Muscle of leg (tissue), 11 donors: ENCODE measurements around the gene IGF2. TPM values are rescaled to one million over a fixed set of nuclear protein-coding genes. Genes with fewer than 3 reads are reported as not detected.

Experiments used
- DNase-seq: peaks from one replicate; pipeline ENCODE4 v3.0.0; 2013
- H3K27ac ChIP-seq: one replicate; pipeline ENCODE4 v1.5.1; 2013; ENCODE audit warnings: mild to moderate bottlenecking, low read length, control low read depth
- H3K27me3 ChIP-seq: one replicate; pipeline ENCODE4 v1.6.1; 2013; ENCODE audit warnings: low read length; ENCODE audit not compliant: control insufficient read depth, insufficient read depth
- H3K36me3 ChIP-seq: one replicate; pipeline ENCODE4 v1.6.1; 2013; ENCODE audit warnings: low read length; ENCODE audit not compliant: control insufficient read depth, insufficient read depth
- H3K4me1 ChIP-seq: one replicate; pipeline ENCODE4 v1.6.1; 2013; ENCODE audit warnings: low read length; ENCODE audit not compliant: control insufficient read depth, insufficient read depth
- H3K4me3 ChIP-seq: one replicate; pipeline ENCODE4 v1.5.1; 2013; ENCODE audit warnings: low read length, control low read depth
- H3K9me3 ChIP-seq: replicated peaks from 2 replicates; pipeline ENCODE4 v1.6.1; 2013; ENCODE audit warnings: low read depth, low read length; ENCODE audit not compliant: control insufficient read depth
- WGBS: methylation state at CpG from one replicate; pipeline ENCODE4 v1.1.5; 2013; ENCODE audit warnings: missing lambda C conversion rate; ENCODE audit not compliant: insufficient coverage; 5-methylcytosine and 5-hydroxymethylcytosine counted together
- polyA plus RNA-seq, 8 donors: library from polyadenylated mRNA; unstranded; fragments of 120-200 nt; gene quantifications; one replicate each; pipeline versions ENCODE4 v1.2.1 to v1.2.3, GENCODE V29; 2013; ENCODE audit warnings: inconsistent platforms in 1 of 8, low replicate concordance in 1 of 8; ENCODE audit not compliant: insufficient read length in 8 of 8, insufficient read depth in 1 of 8
- total RNA-seq: library from RNA; stranded (reverse); fragments of 120-200 nt; gene quantifications from one replicate; pipeline ENCODE4 v1.2.4, GENCODE V29; 2013

The IGF2 gene
- total and polyA plus RNA-seq, 9 donors: 1,262 to 5,136 (median 4,438) TPM

DNA sequence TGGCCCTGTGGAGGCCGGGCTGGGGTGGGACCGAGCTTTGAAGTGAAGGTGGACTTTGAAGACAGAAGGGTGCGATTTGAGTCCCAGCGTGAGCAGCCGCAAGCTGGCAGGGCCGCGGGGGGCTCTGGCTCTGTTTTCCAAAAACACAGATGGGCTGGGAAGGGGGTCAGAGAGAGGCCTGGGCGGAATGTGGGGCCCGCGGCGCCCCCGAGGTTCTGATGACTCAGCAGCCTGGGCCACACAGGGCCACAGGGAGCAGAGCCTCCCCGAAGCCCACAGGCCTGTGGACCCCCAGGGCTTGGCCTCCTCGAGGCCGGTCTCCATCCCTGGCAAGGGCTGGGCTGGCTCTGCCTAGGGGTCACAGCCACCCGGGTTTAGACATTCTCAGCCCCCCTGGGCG, 15.7 kb upstream of the IGF2 start:
- WGBS: 86% methylated on average over 15 of the region's 17 CpGs
- H3K27me3 ChIP-seq: no peaks in the 10 kb centered on the region
- no peak for DNase-seq

DNA sequence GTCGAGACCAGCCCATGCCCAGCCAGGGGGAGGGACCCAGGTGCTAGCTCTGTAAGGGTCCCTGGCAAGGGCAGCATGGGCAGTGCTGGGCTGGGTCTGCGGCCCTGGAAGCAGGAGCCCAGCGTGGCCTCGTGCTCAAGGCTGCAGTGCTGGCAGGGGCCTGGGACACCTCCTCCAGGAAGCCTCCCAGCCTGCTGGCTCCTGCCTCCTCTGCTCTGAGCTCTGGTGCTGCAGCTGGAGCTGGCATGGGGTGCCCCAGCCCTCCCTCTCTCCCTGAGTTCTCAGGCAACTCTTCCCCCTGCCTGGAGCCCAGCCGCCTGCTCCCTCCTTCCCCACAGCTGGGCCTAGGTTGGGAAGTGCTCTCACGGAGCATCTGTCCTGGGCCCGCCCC, 15.0 kb upstream of the IGF2 start:
- Histone ChIP-seq H3K27me3 (peaks cover under 1% of the 10 kb centered on the region), H3K36me3 (no peaks in the 10 kb centered on the region), H3K27ac (no peak overlapping the region), H3K9me3 (no peaks in the 10 kb centered on the region), H3K4me1 (peaks cover 59% of the 10 kb centered on the region), H3K4me3 (no peak overlapping the region)
- DNase-seq: no peak
- WGBS: 87% methylated on average over 5 of the region's 7 CpGs

More for the DNA sequence above, 15.7 kb upstream of the IGF2 start:
- Histone ChIP-seq H3K4me1 (peaks cover 56% of the 10 kb centered on the region), H3K27ac (no peak overlapping the region), H3K36me3 (no peaks in the 10 kb centered on the region), H3K4me3 (no peak overlapping the region), H3K9me3 (no peaks in the 10 kb centered on the region)

DNA sequence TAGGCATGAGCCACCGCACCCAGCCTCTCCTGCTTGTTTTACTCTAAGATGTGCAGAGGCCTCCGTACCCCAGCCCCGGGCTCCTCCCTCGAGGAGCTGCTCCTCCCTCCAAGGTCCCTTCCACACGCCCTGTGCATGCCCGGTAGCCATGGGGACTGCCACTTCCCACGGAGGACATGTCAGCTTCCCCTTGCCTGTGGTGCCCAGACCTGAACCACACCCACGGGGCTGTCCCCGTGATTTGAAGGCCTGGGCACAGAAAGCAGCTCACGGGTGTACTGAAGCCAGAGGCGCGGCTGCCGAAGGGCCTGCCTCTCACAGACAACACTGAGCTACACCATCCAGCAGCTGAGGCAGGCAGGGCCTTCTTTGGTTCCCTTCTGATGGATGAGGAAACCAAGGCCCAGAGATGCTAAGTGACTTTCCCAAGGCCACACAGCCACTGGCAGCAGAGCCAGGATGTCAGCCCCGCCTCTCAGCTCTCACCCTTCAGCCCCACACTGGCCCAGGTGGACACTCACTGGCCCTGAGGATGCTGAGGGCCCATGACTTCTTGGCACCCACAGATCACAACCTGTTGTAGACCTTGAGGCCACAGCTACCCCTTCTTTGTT, 14.5 kb upstream of the IGF2 start:
- 64% methylated on average over 14 of the region's 14 CpGs for WGBS
- no peak overlapping the region for H3K27ac ChIP-seq
- H3K27me3 ChIP-seq: peaks cover 5% of the 10 kb centered on the region
- no peaks in the 10 kb centered on the region for H3K9me3 ChIP-seq
- H3K4me1 ChIP-seq: peaks cover 60% of the 10 kb centered on the region
- no peak overlapping the region for H3K4me3 ChIP-seq
- no peaks in the 10 kb centered on the region for H3K36me3 ChIP-seq
- DNase-seq: no peak

DNA sequence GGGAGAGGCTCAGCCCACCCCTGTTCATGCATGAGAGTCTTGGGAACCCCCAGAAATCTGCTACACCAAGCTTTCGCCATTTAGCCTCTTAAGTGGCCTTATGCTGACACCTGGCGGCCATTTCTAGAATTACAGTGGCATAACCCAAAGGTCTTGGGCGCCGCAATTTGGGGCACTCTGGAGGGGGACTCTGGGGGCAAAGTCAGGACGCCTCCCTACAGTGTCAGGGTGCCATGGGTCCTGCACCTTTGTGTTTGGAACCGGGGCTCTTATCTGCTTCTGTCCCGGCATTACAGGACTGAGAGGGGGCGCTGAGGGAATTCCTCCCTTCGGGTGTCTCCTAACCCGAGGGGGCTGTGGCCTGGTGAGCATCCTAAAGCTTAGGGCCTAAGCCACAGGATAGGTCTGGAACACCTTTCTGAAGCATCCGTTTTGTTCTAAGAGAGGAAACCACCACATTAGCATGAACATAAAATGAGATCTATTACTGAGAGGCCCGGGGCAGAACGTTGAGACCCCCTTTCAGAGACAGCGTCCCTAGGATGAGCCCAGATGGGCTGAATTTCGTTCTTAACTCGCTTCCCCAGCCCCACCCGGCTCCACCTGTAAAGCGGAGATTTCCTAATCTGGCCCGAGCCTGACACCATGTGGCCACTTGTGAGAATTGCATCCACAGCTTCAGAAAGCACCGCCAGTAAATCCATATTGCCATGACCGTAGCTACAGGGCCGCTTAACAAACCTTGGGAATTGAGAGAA, 12.5 kb upstream of the IGF2 start:
- Histone ChIP-seq H3K4me3 (no peak overlapping the region), H3K27ac (peak overlapping the region; percentile 64), H3K9me3 (no peaks in the 10 kb centered on the region), H3K4me1 (peaks cover 65% of the 10 kb centered on the region), H3K36me3 (peaks cover 9% of the 10 kb centered on the region), H3K27me3 (peaks cover 15% of the 10 kb centered on the region)
- 0% methylated on average over 17 of the region's 22 CpGs for WGBS
- peak; percentile 88 for DNase-seq

DNA sequence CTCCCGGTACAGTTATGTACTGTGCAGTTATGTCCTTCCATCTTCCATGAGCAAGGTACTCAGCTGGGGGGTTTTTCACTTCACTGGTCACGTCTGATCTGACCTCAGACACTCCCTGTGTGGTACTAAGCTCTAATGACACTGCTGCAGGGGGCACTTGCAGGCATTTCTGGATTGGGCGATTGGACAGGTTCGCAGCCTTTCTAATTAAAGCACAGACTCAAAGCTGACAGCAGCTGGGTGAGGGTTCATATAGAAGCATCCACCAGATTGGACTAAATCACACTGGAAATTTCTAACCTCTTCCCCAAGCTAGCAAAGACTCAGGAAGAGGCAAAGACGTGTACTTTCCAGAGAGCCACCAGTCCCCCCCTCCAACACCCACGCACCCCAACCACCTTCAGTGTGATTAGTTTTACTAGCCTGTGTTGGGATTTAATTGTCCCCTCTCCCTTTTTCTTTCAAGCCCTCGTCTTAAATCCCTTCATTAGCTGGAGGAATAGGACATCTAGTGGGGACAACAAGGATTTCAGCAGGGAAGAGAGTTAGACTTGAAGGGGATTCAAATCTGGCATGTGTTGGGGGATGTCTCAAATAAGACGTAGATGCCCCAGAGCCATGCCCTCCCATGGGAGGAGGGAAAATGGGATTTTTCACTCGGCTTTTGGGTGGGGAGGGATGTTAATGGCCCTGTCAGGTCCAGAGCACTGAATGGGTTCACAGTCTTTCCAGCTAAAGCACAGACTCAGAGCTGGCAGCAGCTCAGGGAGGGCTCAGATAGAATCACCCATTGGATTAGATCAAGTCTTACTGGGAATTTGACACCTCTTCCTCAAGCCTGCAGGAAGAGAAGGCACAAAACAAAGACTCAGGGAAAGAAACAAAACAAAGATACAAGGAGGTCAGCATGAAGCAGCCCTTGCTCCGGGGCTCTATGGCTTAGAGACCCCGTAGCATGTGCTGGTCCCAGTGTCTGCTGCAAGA, 11.0 kb upstream of the IGF2 start:
- Histone ChIP-seq H3K27me3 (peaks cover 30% of the 10 kb centered on the region), H3K4me3 (no peak overlapping the region), H3K27ac (peak overlapping the region; percentile 89), H3K36me3 (peaks cover 10% of the 10 kb centered on the region), H3K9me3 (no peaks in the 10 kb centered on the region), H3K4me1 (peaks cover 70% of the 10 kb centered on the region)
- DNase-seq: peak; percentile 90
- WGBS: 28% methylated on average over 5 of the region's 11 CpGs

DNA sequence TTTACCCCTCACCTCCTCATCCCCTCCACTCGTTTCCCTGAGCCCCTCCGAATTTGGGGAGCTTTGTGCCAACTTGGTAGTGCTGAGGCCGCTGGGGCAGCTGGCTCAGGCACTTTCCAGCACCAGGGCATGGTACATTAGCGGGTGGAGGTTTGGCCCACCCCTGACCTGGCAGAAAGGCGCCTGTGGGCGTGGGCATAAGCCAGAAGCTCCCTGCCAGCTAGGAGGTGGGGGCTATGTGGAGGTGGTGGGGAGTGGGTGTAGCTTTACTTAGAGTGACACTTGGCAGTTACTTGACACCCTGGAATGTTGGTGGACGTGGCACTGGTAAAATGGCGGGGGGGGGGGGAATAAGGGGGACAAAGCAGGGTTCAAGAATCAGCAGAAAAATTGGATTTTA, 10.3 kb upstream of the IGF2 start:
- Histone ChIP-seq H3K27me3 (peaks cover 36% of the 10 kb centered on the region), H3K4me3 (peak overlapping the region; percentile 38), H3K36me3 (peaks cover 10% of the 10 kb centered on the region), H3K4me1 (peaks cover 73% of the 10 kb centered on the region), H3K27ac (peak overlapping the region; percentile 89), H3K9me3 (no peaks in the 10 kb centered on the region)
- peak; percentile 73 for DNase-seq
- WGBS: 62% methylated on average over 7 of the region's 8 CpGs

DNA sequence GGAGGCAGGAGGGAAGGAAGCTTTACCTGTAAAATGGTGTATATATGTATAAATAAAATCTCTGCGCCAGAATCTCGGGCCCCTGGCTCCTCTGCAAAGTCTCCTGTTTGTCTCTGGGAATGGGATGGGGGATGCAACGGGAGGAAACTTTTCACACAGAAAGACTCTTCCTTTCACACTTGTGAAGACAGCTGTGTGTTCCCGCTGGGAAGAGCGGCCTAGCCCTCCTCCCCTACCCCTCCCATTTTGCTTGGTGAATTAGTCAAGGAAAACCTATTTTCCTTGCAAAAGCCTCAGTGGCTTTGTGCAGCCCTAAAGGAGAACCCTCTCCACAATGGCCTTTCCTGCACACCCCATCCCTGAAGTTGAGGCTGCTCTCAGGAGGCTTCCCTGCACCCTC, 9.4 kb upstream of the IGF2 start:
- peak overlapping the region; percentile 89 for H3K27ac ChIP-seq

DNA sequence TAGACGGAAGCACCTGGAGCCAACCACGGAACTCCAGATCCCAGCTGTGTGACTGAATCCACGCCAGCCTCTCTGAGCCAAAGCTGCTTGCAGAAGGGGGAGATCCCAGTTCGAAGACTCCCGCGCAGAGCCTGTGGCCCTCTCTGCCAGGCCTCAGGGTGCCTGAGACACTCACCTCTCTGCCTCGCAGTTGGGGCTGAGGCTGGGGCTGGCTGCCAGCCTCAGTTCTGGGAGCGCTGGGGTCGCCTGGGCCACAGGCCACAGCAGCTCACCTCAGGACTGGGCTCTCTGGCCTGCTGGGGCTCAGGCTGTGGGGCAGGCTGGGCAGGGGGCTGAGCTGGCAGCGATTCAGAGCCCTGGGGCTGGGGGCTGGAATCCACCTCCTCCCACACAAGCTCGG, 8.2 kb upstream of the IGF2 start:
- H3K27ac ChIP-seq: peak overlapping the region; percentile 89
- peak overlapping the region; percentile 38 for H3K4me3 ChIP-seq
- 31% methylated on average over 8 of the region's 11 CpGs for WGBS
- H3K27me3 ChIP-seq: peaks cover 57% of the 10 kb centered on the region
- DNase-seq: no peak
- H3K36me3 ChIP-seq: peaks cover 10% of the 10 kb centered on the region
- H3K9me3 ChIP-seq: no peaks in the 10 kb centered on the region
- peaks cover 80% of the 10 kb centered on the region for H3K4me1 ChIP-seq

More for the DNA sequence above, 9.4 kb upstream of the IGF2 start:
- peaks cover 45% of the 10 kb centered on the region for H3K27me3 ChIP-seq
- H3K36me3 ChIP-seq: peaks cover 10% of the 10 kb centered on the region
- DNase-seq: peak; percentile 87
- H3K9me3 ChIP-seq: no peaks in the 10 kb centered on the region
- peak overlapping the region; percentile 38 for H3K4me3 ChIP-seq
- 42% methylated on average over 2 of the region's 5 CpGs for WGBS
- peaks cover 78% of the 10 kb centered on the region for H3K4me1 ChIP-seq

DNA sequence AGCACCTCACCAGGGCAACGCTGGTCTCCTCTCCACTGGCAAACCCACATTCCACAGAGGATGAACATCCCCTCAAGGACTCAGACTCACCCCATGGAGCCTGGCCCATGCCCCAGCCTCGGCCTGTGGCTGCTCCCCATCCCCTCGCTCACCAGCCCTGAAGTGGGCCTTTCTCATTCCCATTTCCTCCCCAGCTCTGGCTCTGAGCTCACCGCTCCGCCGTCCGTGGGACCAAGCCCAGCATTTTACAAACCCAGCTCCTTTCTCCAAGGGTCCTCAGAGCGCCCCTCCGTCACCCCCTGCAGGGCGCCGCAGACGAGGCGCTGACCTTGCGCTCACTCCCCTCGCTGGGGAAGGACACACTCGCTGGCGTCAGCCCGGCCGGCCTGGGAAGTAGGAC, 6.9 kb upstream of the IGF2 start:
- H3K4me3 ChIP-seq: peak overlapping the region; percentile 38
- no peaks in the 10 kb centered on the region for H3K9me3 ChIP-seq
- H3K27me3 ChIP-seq: peaks cover 69% of the 10 kb centered on the region
- WGBS: 31% methylated on average over 11 of the region's 19 CpGs
- peaks cover 10% of the 10 kb centered on the region for H3K36me3 ChIP-seq
- peak overlapping the region; percentile 89 for H3K27ac ChIP-seq
- peaks cover 69% of the 10 kb centered on the region for H3K4me1 ChIP-seq
- DNase-seq: no peak
